H1 (cell line): Measurements from ENCODE around the gene C17orf50. TPM values are rescaled to one million over a fixed set of nuclear protein-coding genes. Genes with fewer than 3 reads are reported as not detected.

ENCODE experiments used
- CTCF ChIA-PET: fragments of 300-600 bp; sonication (Branson Sonifier 250); formaldehyde crosslinking; loops from one replicate; lab custom pipeline; 2021; ENCODE audit not compliant: partially characterized antibody; lab: Charles Lee
- POLR2A ChIA-PET: fragments of 300-600 bp; sonication (Branson Sonifier 250); formaldehyde crosslinking; loops from one replicate; lab custom pipeline; 2021; ENCODE audit warnings: inconsistent platforms; ENCODE audit not compliant: partially characterized antibody; lab: Charles Lee
- DNase-seq, 2 experiments: peaks; one replicate each; pipeline versions ENCODE4 v3.0.0 to v3.0.0-alpha.2; 2010 to 2022; ENCODE audit warnings: low spot score in 2 of 2, low read depth in 1 of 2, mixed read lengths in 1 of 2
- FAIRE-seq: peaks from 2 replicates; lab custom pipeline; 2011; peaks lifted over from hg19 to GRCh38; lab: Jason Lieb, UNC
- H2AFZ ChIP-seq: 2 replicates; pipeline ENCODE4 v1.8.1; 2012; ENCODE audit warnings: low read length, inconsistent platforms
- H2AK5ac ChIP-seq: 2 replicates; pipeline ENCODE4 v1.6.1; 2013; ENCODE audit warnings: low read depth, low read length
- H2BK120ac ChIP-seq: replicated peaks from 2 replicates; pipeline ENCODE3; 2013; ENCODE audit warnings: low read depth, low read length, inconsistent platforms
- H2BK12ac ChIP-seq: 2 replicates; pipeline ENCODE4 v1.6.1; 2013; ENCODE audit warnings: low read depth, low read length
- H2BK15ac ChIP-seq: 2 replicates; pipeline ENCODE4 v1.6.1; 2013; ENCODE audit warnings: low read length
- H2BK20ac ChIP-seq: 2 replicates; pipeline ENCODE4 v1.6.1; 2013; ENCODE audit warnings: low read length
- H2BK5ac ChIP-seq: 2 replicates; pipeline ENCODE4 v1.6.1; 2013; ENCODE audit warnings: low read depth, low read length
- H3K14ac ChIP-seq: 2 replicates; pipeline ENCODE4 v1.6.1; 2013; ENCODE audit warnings: inconsistent platforms; ENCODE audit not compliant: insufficient read length
- H3K18ac ChIP-seq: 2 replicates; pipeline ENCODE4 v1.6.1; 2013; ENCODE audit warnings: low read length; ENCODE audit errors: extremely low read depth
- H3K23ac ChIP-seq: 2 replicates; pipeline ENCODE4 v1.6.1; 2013; ENCODE audit warnings: inconsistent platforms; ENCODE audit not compliant: insufficient read length
- H3K23me2 ChIP-seq: 2 replicates; pipeline ENCODE4 v1.6.1; 2013; ENCODE audit warnings: low read depth, low read length
- H3K27ac ChIP-seq: 2 replicates; pipeline ENCODE4 v1.6.1; 2011; ENCODE audit warnings: low read depth, low read length, inconsistent platforms
- H3K27me3 ChIP-seq, 4 experiments: replicated peaks in 1 of 4; 1 replicate in 1 of 4; 2 replicates in 3 of 4; pipeline versions ENCODE4 v1.6.1 to v1.8.1; 2011 to 2013; ENCODE audit warnings: low read length in 3 of 4, mild to moderate bottlenecking in 3 of 4, inconsistent platforms in 2 of 4, mixed read lengths in 2 of 4, moderate library complexity in 1 of 4; ENCODE audit not compliant: control insufficient read depth in 3 of 4, insufficient read depth in 3 of 4; ENCODE audit errors: extremely low read depth in 1 of 4
- H3K36me3 ChIP-seq, 4 experiments: 2 replicates each; pipeline versions ENCODE4 v1.6.1 to v1.8.1; 2011 to 2013; ENCODE audit warnings: mild to moderate bottlenecking in 4 of 4, low read length in 3 of 4, moderate library complexity in 2 of 4, control low read depth in 1 of 4, inconsistent platforms in 1 of 4; ENCODE audit not compliant: insufficient read depth in 4 of 4, control insufficient read depth in 2 of 4
- H3K4ac ChIP-seq: replicated peaks from 2 replicates; pipeline ENCODE3; 2013; ENCODE audit warnings: low read length, low read depth, mixed read lengths, inconsistent platforms; ENCODE audit not compliant: insufficient read length
- H3K4me1 ChIP-seq, 4 experiments: replicated peaks in 1 of 4; 1 replicate in 1 of 4; 2 replicates in 3 of 4; pipeline versions ENCODE4 v1.6.1 to v1.8.1; 2011 to 2013; ENCODE audit warnings: low read length in 3 of 4, inconsistent platforms in 2 of 4, mixed read lengths in 1 of 4; ENCODE audit not compliant: insufficient read depth in 4 of 4, control insufficient read depth in 3 of 4
- H3K4me2 ChIP-seq, 2 experiments: 2 replicates each; pipeline versions ENCODE4 v1.6.1 to v1.8.1; 2011 to 2013; ENCODE audit warnings: low read depth in 2 of 2, low read length in 2 of 2, control low read depth in 1 of 2, inconsistent platforms in 1 of 2, mild to moderate bottlenecking in 1 of 2; ENCODE audit not compliant: insufficient read depth in 1 of 2
- H3K4me3 ChIP-seq, 4 experiments: fragments of 200-600, 300-600 bp in 1 of 4; sonication (generic), shearing (Covaris generic), sonication (Bioruptor Twin) in 1 of 4; 2 replicates each; pipeline versions ENCODE4 v1.5.1 to v1.8.1; 2011 to 2016; ENCODE audit warnings: low read length in 4 of 4, low read depth in 3 of 4, control low read depth in 2 of 4, inconsistent platforms in 2 of 4, mild to moderate bottlenecking in 2 of 4, mixed read lengths in 1 of 4, moderate library complexity in 1 of 4; ENCODE audit not compliant: insufficient read depth in 2 of 4; ENCODE audit errors: extremely low read depth in 1 of 4
- H3K56ac ChIP-seq: replicated peaks from 2 replicates; pipeline ENCODE3; 2013; ENCODE audit warnings: low read depth, mild to moderate bottlenecking, mixed read lengths, low read length, inconsistent platforms; ENCODE audit not compliant: insufficient read length
- H3K79me1 ChIP-seq: 2 replicates; pipeline ENCODE4 v1.6.1; 2013; ENCODE audit warnings: low read depth, low read length, control low read depth
- H3K79me2 ChIP-seq, 2 experiments: 2 replicates each; pipeline versions ENCODE4 v1.6.1 to v1.8.1; 2012 to 2013; ENCODE audit warnings: low read length in 2 of 2, mild to moderate bottlenecking in 2 of 2, inconsistent platforms in 1 of 2; ENCODE audit not compliant: insufficient read depth in 2 of 2, control insufficient read depth in 1 of 2
- H3K9ac ChIP-seq, 4 experiments: replicated peaks in 1 of 4; 1 replicate in 1 of 4; 2 replicates in 3 of 4; pipeline versions ENCODE4 v1.6.1 to v1.8.1; 2011 to 2013; ENCODE audit warnings: low read depth in 3 of 4, low read length in 3 of 4, control low read depth in 2 of 4, mild to moderate bottlenecking in 2 of 4, moderate library complexity in 2 of 4, inconsistent platforms in 1 of 4; ENCODE audit errors: extremely low read depth in 1 of 4
- H3K9me3 ChIP-seq, 2 experiments: 2 replicates each; pipeline versions ENCODE4 v1.6.1 to v1.8.1; 2012 to 2013; ENCODE audit warnings: mild to moderate bottlenecking in 2 of 2, moderate library complexity in 2 of 2, control low read depth in 1 of 2, inconsistent platforms in 1 of 2, low read depth in 1 of 2, low read length in 1 of 2, mixed read lengths in 1 of 2; ENCODE audit not compliant: insufficient read depth in 2 of 2
- H4K20me1 ChIP-seq, 2 experiments: replicated peaks in 1 of 2; 2 replicates each; pipeline versions ENCODE3 to v1.8.1; 2011 to 2013; ENCODE audit warnings: inconsistent platforms in 2 of 2, low read length in 2 of 2, mild to moderate bottlenecking in 1 of 2; ENCODE audit not compliant: insufficient read depth in 2 of 2, control insufficient read depth in 1 of 2
- H4K5ac ChIP-seq: 2 replicates; pipeline ENCODE4 v1.6.1; 2013; ENCODE audit warnings: low read length, low read depth, mixed read lengths, inconsistent platforms; ENCODE audit not compliant: insufficient read length
- H4K8ac ChIP-seq: 2 replicates; pipeline ENCODE4 v1.8.0; 2013; ENCODE audit warnings: mild to moderate bottlenecking, moderate library complexity, low read length, inconsistent platforms; ENCODE audit not compliant: insufficient read depth; ENCODE audit errors: extremely low read depth
- H4K91ac ChIP-seq: replicated peaks from 2 replicates; pipeline ENCODE3; 2013; ENCODE audit warnings: low read length, mixed read lengths, inconsistent platforms; ENCODE audit not compliant: insufficient read length
- GABPA ChIP-seq: IDR thresholded peaks from 2 replicates; pipeline ENCODE4 v1.6.1; 2011; ENCODE audit warnings: mild to moderate bottlenecking, low read length, moderate library complexity, borderline replicate concordance; ENCODE audit not compliant: insufficient read depth
- WGBS, 2 experiments: shearing (Covaris generic) in 1 of 2; methylation state at CpG; one replicate each; pipeline versions ENCODE4 v1.1.6 to v1.1.7; 2013 to 2015; ENCODE audit warnings: low lambda C conversion rate in 2 of 2, mixed read lengths in 2 of 2, inconsistent platforms in 1 of 2, low coverage in 1 of 2, missing lambda C conversion rate in 1 of 2; ENCODE audit not compliant: insufficient replicate concordance in 2 of 2, insufficient coverage in 1 of 2, insufficient read length in 1 of 2; ENCODE audit errors: extremely low coverage in 1 of 2, missing lambda C conversion rate in 1 of 2; 5-methylcytosine and 5-hydroxymethylcytosine counted together
- polyA plus RNA-seq, 7 experiments: library from polyadenylated mRNA; depleted of rRNA in 3 of 7; stranded (reverse) in 5 of 7; unstranded in 2 of 7; fragments of >200 nt in 5 of 7; fragments of 200-250 nt in 2 of 7; gene quantifications; 1 replicate in 5 of 7; 2 replicates in 1 of 7; 4 replicates in 1 of 7; pipeline versions ENCODE4 v1.2.1 to v1.2.3, GENCODE V29; 2011 to 2013; ENCODE audit warnings: missing spikeins in 2 of 7, mixed read lengths in 2 of 7
- total RNA-seq: library from RNA; stranded (reverse); fragmentation: NEBNext Ultra II Directional; extraction: Animal tissue kit (Norgen Biotek cat#: 25700); gene quantifications from 2 replicates; pipeline ENCODE4 v1.2.1, GENCODE V29; 2021
- TF ChIP-seq, protein P1 (sequence below): IDR thresholded peaks from 2 replicates; pipeline ENCODE4 v1.6.1; 2012; ENCODE audit warnings: inconsistent platforms

C17orf50 gene
- total and polyA plus RNA-seq, 2 of the 8 experiments (the other 6 are each of a cell fraction or from before 2014, with no cell fraction given), result 0.12 TPM; not detected in 1

DNA sequence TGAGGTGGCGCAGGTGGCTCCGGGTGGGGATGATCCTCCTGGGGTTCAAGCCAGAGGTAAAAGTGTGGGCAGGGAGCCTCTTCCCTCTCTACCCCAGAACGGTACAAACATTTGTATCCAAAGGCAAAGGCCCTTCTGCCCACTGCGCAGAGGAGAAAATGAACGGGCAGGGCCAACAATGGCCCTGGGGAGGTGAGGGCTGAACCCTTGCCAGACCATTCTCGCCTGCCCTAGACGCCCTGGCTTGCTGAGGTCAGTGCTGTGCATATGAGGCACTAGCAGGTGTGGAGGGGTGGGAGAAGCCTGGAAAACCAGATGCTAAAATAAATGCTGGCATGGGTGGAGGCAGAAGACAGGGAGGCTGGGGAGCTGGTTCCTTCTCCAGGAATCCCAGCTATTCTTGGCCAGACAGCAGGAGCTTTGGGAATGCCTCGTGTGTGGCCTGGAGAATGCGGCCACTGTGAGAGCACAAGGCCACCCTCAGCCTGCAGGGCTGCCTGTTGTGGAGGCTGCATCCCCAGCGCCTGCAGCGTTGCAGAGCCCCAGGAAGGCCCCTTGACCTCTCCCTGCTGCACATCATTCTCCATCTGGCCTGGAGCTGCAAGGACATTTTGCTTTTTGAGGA, 4.5 kb downstream of the C17orf50 start:
- Histone ChIP-seq H2BK15ac (peak overlapping the region; percentile 84; the same call in 1 of the 2 replicates), H3K4me3 (peak overlapping the region in 2 of 4 experiments; percentile 38 to 61; a peak in 3 of 8 replicates), H3K27me3 (peaks cover 0 to 3% (median 2%) of the 10 kb centered on the region in 4 experiments; a peak in 3 of 7 replicates), H2BK12ac (no peak overlapping the region), H4K5ac (no peak overlapping the region), H3K79me1 (no peaks in the 10 kb centered on the region), H3K9ac (no peak overlapping the region), H2BK20ac (no peak overlapping the region), H2BK120ac (no peak overlapping the region), H3K27ac (no peak overlapping the region), H3K9me3 (no peaks in the 10 kb centered on the region; a peak in 1 of 4 replicates), H3K14ac (no peak overlapping the region), H3K4me1 (peaks cover 0 to 12% (median 7%) of the 10 kb centered on the region in 4 experiments; a peak in 5 of 7 replicates), H4K91ac (no peak overlapping the region), H2AFZ (no peak overlapping the region), H3K4me2 (peak overlapping the region; percentile 3 to 69; a peak in 2 of 4 replicates), H2BK5ac (0 out of 2 replicates have a peak overlapping the region, but pooled peaks have one; percentile 60), H3K36me3 (no peaks in the 10 kb centered on the region), H3K56ac (no peak overlapping the region), H4K8ac (no peak overlapping the region), H3K79me2 (no peaks in the 10 kb centered on the region), H3K4ac (no peak overlapping the region), H2AK5ac (no peak overlapping the region), H4K20me1 (no peaks in the 10 kb centered on the region), H3K23me2 (no peaks in the 10 kb centered on the region), H3K23ac (no peak overlapping the region), H3K18ac (peak overlapping the region; percentile 60; the same call in 1 of the 2 replicates)
- no peak for TF ChIP-seq GABPA
- TF ChIP-seq, protein P1, sequence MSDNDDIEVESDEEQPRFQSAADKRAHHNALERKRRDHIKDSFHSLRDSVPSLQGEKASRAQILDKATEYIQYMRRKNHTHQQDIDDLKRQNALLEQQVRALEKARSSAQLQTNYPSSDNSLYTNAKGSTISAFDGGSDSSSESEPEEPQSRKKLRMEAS, result peak; percentile 37; the same call in 1 of the 2 replicates
- WGBS, 2 experiments, result 81% methylated on average over 11 of the region's 11 CpGs; no CpG with 5 or more reads in 1 of the 2 experiments
- CTCF ChIA-PET, result interaction anchor here (1.0 to 13.0 kb wide), 10 partner anchors 14 to 152 kb away, joined by 3 to 247 read pairs (median 27); partner anchors contain the start of genes GAS2L2, MMP28 and TAF15
- DNase-seq, result no peak
- FAIRE-seq, result no peak
- POLR2A ChIA-PET, result interaction anchor here (0.7 to 3.4 kb wide), 9 partner anchors 8 to 74 kb away, joined by 3 to 62 read pairs (median 3); partner anchors contain the start of gene TAF15
